ENCODE data around the gene NRXN3.
"Not testable (repeated sequence)": the region's sequence is repeated elsewhere in the genome, so short reads cannot be mapped to it uniquely, and the experiment has no call there.

NRXN3 gene

DNA sequence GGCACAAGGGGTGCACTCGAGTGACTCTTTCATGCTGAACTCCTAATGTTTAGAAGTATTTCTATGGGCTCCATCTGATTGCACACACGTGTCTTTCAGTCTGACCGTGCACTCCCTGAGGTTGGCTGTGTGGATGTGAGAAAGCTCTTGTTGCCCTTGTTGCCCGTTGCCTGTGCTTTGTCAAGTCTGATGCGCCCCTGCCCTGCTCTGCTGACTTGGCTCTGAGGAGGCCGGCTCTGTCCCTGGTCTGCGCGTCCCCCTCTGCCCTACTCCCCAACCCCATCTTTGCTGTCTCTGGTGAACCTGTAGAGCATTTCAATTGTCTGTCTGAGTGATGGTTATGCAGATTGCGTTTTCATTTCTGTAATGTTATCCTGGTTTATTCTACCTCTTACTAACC, 802.3 kb downstream of the NRXN3 start:
- FAIRE-seq, result no peak

DNA sequence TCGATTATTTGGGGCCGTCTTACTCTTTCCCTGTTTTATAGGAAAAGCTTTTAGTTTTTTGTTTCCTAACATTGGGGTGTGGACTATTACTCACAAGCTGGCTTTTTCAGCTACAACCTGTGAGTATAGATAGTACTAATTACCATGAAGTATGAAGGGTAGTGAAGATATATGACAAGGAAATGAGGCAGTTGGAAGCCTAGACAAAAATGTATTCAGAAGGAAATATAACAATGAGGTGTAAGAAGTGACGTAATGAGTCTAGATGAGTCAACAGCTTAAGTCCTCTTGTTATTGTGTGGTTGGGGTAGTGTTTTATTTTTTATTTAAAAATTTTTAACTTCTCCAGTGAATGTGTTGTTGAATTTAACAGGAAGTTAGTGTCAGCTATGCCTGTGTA, 804.5 kb downstream of the NRXN3 start:
- no peak for FAIRE-seq

DNA sequence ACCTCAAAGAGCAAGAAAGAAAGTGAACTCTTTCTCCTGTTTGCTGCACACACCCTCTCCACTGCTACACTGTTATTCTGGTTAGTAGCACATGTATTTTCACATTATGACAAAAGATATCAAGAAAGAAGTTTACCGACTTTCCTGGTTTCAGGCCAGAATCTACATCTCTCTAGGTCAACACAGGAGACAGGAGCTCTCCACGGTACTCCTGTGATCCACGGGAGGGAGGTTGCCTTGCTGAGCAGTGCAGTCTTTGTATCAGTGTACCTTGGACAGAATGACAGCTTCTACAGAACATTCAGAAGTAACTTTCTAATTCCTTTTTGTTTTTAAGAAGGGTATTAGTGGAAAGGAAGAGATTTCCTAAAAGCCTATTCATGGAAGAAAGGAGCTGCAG, 805.6 kb downstream of the NRXN3 start:
- no peak for FAIRE-seq

DNA sequence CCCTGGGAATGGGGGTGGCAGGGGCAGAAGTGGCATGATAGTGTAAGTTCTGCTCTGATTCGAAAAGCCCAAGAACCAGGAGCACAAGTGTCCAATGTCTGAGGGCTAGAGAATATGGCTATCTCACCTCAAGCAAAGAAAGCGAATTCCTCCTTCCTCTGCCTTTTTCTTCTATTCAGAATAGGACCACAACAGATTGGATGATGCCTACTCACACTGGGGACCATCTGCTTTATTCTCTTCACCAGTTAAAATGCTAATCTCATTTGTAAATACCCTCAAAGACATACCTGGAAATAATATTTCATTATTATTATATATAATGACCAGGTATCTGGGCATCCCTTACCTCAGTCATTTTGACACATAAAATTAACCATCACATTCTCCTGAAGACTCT, 808.7 kb downstream of the NRXN3 start:
- FAIRE-seq, result no peak

DNA sequence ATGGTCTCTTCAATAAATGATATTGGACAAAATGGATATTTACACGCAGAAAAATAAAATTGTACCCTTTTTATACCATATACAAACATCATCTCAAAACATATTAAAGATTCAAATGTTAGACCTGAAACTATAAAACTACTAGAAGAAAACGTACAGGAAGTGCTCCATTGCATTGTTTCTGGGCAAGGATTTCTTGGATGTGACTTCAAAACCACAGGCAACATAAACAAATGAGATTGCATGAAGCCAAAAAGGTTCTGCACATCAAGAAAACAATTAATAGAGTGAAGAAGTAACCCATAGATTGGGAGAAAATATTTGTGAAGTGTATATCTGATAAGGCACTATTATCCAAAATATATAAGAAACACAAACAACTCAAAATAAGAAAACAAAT, 812.4 kb downstream of the NRXN3 start:
- no peak for FAIRE-seq

DNA sequence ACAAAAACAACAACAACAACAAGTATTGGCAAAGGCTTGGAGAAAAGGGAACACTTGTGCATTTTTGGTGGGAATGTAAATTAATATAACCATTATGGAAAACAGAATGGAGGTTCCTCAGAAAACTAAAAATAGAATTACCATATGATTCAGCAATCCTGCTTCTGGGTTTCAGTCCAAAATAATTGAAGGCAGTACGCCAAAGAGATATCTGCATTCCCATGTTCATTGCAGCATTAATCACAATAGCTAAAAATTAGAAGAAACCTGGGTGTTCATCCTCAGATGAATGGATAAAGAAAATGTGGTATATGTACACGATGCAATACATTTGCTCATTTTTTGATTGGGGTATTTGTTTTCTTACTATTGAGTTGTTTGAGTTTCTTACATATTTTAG, 813.0 kb downstream of the NRXN3 start:
- FAIRE-seq, result no peak

DNA sequence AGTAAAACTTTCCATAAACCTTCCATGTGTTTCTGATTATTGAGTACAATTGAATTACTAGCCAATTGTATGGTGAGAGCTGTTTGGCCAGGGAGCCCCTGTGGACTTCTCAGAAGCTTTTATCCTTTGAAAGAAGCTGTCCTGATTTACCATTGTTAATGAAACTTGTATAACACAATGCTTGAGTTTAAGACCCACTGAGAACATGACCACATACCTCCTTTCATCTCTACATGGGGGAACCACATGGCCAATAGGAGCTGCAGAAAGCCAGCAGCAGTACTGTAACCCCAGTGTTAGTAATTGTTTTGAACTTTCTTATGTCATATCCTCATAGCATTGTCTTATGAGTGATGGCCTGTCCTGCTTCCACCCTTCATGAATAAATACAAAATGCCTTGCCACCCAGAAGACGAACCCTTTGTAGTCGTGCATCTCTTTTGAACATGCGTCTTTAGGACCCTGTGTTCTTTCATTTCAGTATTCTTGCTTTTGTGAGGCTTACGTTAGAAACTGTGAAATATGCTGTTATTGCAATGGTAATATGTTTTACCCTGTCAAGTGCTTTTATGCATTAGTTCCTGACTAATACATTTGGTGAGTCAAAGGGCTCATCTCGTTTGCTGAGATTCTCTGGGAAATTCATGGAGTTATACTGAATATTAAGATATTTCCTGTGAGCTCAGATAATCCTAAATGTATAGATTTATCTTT, 815.7 kb downstream of the NRXN3 start:
- FAIRE-seq, result no peak

DNA sequence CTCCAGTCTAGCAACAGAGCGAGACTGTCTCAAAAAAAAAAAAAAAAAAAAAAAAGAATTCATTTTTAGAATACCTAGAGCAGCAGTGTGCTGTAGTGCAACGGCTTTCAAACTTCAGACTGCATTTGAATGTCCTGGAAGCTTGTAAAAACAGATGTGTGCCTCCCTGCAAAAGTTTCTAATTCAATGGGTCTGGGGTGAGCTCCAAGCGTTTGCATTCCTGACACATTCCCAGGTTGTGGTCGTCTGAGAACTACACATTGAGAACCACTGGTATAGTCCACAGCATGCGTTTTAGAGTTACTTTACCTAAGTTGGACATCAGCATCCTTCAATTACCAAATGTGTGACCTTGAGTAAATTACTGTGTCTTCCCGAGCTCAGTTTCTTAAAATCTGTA, 816.8 kb downstream of the NRXN3 start:
- no peak for FAIRE-seq

DNA sequence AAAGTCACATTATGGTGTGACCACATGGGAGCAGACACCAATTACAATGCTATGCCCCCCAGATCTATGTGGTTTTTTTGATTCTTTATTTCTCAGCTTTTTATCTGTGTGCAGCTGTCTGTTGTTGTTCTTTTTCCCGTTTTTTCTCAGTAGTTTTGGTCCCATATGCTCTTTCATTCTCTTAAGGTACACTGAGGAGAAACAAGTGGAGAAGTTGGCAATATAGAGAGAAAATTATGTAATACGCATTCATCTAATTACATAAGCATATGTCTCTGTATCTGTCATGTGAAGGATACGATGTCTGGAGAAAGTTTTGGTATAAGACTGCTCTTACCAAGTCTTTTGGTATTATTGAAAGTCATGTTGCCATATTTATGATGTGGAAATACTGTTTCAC, 819.0 kb downstream of the NRXN3 start:
- FAIRE-seq, result no peak

DNA sequence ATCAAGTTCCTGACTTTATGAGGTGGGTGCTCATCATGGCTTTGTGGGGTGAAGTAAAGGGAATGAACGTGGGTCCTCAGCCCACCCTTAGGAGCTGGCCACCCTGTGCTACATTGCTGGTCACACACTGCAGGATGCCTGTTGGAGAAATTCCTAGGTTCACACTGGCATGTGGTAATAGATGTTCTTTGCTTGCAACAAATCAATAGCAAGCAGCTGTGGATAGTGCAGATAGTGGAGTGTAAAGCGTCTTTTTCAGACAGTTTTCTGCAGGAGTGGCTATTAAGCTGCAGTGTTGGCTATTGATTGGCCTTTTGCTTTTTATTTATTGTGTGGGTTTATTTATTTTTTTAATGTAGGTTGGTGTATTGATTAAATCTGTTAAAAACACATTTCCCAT, 822.7 kb downstream of the NRXN3 start:
- FAIRE-seq, result no peak

DNA sequence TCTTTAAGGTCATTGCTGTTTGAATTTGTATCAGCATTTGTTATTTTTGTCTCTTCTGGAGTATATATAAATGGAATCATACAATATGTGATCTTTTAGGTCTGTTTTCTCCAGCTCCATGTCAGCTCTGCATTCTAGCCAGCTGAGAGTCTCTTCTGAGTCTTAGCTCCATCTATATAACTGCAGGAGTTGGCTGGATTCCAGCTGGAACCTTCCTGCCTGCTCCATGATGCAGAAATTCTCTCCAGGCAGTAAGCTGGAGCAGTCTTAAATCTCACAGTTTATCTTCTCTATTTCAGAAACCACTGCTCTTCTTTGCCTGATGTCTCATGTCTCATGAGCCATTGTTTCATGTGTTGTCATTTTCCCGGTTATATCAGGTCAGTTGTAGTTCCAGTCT, 827.6 kb downstream of the NRXN3 start:
- FAIRE-seq, result no peak

DNA sequence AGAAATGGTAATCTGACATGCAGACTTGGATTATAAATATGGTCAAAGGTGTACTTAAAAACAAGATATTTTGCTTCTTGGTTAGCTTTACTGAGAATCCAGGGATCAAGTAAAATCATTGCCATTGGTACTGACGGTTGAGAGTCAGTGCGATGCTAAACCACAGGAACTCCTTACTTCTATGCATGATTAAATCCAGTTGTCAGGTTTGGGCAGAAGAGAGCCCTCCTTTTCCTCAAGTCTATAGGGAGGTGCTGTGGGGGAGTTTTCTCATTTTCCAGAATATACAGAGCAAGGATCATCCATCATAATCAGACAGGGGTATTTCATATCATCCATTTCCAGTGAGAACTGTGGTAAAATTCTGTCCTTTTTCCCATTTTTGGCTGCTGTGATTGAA, 839.1 kb downstream of the NRXN3 start:
- FAIRE-seq, result no peak

DNA sequence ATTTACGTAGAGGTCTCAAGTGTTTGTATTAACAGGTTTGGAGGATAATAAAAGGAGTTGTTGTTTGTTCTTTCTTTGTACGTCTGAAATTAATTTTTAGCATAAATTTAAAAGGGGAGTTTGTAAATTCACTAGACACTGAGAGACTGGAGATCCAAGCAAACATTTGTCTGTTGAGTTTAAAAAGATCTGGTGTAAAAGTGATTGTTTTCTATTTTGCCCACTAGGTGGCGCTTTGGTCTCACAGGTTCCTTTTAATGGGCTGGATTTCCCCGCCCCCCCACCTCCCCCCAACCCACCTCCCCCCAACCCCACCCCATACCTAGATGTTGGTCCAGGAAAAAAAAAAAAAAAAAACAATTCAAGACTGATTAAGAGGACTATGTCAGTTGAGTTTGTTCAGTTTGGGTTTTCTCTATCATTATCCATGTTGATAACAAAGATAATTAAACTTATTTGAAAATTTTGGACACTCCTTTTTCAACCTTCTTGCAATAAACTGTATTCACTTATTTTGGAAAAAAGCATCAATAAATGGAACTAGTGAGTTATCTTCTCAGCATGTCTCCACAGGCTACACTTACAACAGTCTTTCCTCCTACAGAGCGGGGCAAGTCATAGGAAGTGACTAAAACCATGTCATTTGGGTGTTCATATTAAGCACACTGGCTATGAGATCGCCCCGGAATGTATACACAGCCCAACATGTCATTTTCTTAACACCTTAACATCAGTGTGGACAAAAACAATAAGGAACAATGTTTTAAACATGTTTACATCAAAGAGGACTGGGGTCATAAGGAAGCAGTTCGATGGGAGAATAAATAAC, 841.1 kb downstream of the NRXN3 start:
- FAIRE-seq, result no peak

DNA sequence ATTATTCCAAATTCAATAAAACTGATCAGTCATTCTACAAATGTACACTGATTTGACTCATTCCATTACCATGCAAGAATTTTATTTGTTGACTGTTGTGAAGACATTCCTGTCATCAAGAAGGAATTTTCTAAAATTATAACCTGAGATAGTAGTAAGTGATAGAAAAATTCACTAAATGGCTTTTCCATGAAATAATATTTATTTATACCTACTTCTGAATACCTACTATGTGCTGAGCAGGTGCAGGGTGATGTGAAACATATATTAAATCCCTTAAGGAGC, 841.7 kb downstream of the NRXN3 start:
- FAIRE-seq, result no peak

DNA sequence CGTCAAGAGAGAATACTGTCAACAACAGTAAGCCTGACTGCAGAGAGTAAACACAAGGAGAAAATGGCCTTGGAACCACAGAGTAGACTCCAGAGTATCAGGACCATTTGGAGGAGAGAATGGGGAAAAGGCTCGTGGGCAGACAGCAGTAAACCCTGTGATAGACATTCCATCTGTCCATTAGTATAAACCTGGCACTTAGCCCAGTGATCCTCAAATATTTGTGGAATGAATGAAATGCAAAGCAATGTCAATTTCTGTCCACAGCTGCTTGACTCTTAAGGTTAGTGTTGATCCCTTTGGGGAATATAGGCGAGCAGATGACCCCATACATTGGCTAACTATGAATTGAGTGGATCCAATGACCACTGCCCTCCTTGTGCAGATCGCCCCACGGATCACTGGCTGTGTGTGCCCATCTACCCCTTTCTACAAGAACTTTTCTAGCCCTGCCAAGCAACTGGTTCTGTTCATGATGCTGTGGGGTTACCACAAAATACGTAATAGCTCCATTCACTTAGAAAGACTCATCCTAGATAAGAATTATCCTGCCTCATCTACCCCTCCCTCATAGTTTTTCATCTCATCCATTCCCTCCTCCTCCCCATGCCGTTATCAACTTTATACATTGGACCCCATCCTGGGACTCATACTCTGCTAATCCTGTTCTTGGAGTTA, 846.8 kb downstream of the NRXN3 start:
- FAIRE-seq, result no peak

DNA sequence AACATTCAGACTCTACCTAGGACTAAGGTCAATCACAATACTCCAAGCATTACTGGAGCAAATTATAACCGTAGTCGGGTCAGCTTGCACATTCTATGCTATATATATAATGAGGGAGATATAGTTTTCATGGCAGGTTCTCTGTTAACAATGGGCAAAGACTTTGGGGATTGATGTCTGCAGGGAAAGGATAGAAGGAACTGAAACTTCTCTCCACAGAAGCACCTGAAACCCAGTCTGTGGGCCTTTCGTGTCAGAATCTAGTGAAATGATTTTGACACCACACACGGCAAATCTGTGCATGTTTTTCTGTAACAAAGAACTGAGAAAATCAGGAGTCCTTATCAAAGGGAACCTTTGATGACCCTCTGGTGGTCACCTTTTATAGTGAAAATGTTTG, 847.4 kb downstream of the NRXN3 start:
- no peak for FAIRE-seq

DNA sequence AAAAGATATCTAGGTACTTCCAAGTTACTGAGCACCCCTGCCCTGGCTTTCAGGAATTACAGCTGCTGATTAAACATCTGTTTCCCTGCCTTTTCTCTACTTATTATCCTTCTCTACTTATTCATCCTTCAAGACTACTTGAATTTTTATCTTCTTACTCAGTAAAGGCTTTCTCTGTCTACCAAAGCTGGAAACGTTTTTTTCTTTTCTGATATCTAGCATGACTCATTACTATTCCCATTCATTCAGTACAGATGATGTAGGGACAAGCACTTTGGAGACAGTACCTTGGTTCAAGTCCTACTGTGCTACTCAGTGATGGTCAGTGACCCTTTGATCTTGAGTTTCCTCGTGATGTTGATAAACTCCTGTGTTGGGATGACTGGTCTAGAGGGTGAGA, 848.7 kb downstream of the NRXN3 start:
- FAIRE-seq, result no peak

DNA sequence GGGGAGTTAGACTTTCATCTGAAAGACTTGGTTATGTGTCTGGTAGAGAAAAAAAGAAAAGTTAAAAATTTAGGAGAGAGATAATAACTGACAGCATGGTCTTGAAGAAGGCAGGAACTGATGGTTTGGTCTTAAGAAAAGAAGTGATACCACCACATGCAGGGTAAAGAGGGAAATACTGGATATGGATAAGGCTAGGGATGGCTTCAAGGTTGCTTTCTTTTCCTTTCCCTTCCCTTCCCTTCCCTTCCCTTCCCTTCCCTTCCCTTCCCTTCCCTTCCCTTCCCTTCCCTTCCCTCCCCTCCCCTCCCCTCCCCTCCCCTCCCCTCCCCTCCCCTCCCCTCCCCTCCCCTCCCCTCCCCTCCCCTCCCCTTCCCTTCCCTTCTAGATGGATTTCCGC, 849.7 kb downstream of the NRXN3 start:
- not testable (repeated sequence) for FAIRE-seq

DNA sequence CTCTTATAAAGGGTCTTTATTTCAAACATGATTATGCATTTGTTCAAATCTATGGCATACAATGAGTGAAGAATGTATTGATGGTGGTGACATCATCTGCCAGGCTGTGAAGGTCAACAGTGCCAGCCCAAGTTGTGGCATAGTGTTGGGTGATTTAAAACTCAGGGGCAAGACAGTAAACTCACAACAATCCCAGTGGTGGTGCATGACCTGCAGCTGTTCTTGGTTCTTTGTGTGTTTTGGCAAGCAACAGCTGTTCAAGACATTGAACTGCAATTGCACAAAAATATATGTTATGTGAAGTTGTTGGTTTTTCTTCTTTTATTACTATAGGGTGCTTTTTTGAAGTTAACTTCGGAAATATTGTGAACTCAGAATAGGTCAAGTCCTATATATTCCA, 851.6 kb downstream of the NRXN3 start:
- no peak for FAIRE-seq

DNA sequence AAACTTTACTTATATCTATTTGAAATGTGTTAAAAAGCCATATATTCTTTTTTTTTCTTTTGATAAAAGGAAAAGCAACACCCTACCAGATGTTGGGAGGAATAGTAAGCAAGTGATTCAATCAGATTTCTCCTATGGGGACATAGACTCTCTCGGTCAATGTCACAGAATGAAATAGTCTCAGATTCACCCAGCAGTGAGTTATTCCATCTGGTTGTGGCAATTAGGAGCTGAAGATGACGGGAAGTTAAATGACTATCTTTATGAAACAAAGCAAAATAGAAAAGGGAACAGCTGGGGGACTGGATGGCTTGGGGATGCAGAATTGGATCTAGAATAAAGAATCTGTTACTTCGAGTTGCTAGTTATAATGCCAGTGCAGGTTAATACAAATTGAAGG, 857.0 kb downstream of the NRXN3 start:
- no peak for FAIRE-seq

DNA sequence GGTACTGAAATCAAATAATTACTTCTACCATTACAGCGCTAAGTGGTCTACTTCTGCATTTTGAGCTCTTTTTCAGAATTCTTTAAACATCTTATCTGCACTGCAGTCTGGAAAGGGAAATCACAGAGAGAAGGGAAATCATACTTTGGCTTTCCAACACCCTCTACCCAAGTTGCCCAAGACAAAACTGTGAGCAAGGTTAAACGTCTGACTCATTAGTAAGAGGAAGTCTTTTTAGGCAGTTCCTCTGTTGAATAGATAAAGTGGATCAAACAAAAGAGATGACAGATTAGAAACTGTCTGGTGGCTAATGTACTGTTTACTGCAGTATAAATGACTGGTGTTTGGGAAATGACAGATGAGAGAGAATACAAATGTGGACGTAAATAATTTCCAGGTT, 858.1 kb downstream of the NRXN3 start:
- no peak for FAIRE-seq

DNA sequence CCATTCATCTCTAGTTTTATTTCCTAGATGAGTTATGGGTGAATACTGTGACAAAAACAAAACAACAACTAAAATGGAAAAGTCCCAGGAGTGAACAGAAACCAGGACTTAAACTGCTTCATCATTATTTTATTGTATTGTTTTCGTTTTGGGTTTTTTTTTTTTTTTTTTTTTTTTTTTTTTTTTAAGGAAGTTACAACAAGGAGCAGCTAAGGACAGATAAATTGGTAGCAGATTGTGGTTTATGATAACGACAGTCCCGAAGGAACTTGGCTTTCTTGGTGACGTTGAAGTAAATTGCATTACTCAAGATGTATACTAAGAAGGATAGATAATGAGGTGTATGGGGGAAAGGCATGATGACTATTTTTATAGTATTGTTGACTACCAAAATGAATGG, 866.3 kb downstream of the NRXN3 start:
- FAIRE-seq, result no peak

DNA sequence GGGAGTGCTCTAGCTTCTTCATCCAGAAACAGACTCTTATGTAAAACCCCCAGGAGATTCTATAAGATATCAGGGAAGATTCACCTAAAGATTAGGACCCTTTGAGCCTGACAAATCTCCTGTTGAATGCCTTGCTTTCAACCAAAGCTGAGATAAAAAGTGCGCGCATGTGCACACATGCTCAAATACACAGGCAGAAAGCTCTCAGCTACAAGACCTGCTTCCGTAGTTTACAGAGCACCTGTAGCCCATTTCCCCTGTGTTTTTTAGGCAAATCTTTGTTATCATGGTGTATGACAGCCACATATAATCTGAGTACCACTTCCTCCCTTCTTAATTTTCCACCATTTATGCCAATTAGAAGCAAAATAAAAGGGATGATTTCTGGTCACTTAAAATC, 866.9 kb downstream of the NRXN3 start:
- FAIRE-seq, result no peak

DNA sequence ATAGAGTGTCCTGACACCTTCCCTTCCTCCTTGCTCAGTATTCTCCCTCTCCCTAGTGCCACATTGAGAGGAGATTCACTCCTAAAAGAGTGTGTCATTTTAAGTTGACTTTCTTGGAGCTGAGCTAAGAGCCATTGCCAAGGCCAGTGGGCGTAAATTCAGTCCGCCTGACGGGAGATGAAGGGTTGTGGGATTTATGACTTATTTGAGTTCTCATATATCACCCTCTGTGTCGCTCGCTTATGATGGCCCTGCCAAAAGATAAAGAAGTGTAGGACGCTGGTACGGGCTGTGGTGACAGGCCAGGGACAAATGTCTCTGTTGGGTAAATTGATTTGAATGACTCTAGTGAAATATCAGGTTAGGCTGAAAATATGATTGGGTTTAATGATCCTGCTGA, 867.4 kb downstream of the NRXN3 start:
- no peak for FAIRE-seq
